NCI-H748 (cell line): Measurements from ENCODE around the gene PML.

Source experiments
- DNase-seq: peaks from one replicate; lab custom pipeline; 2025; ENCODE audit not compliant: unreplicated experiment; lab: John Stamatoyannopoulos, UW

The PML gene

GRCh38 chr15:73994413-73994883 is at the start of gene PML:
Gene PML, plus strand, starts transcription at chr15:73994716. Its CDS starts 97 bp downstream, at chr15:73994813.
- DNase-seq = peak; percentile 92

- no peak for DNase-seq
Observed at GRCh38 chr15:73945130-73945508, 49.4 kb upstream of the PML start.

GRCh38 chr15:73946046-73946721 is 48.3 kb upstream of the PML start:
- DNase-seq = no peak

GRCh38 chr15:73946795-73947370 is 47.6 kb upstream of the PML start:
- no peak for DNase-seq

- no peak for DNase-seq
Observed at GRCh38 chr15:73947651-73948050, 46.9 kb upstream of the PML start.

- no peak for DNase-seq
Observed at GRCh38 chr15:73948396-73948795, 46.1 kb upstream of the PML start.

- no peak for DNase-seq
Observed at GRCh38 chr15:73948982-73949381, 45.5 kb upstream of the PML start.

- DNase-seq = no peak
Observed at GRCh38 chr15:73949496-73949895, 45.0 kb upstream of the PML start.

GRCh38 chr15:73950479-73950830 is 44.1 kb upstream of the PML start:
- DNase-seq = no peak

- DNase-seq = peak; percentile 49
Observed at GRCh38 chr15:73950831-73951561, 43.5 kb upstream of the PML start.

GRCh38 chr15:73951601-73952000 is 42.9 kb upstream of the PML start:
- no peak for DNase-seq

- no peak for DNase-seq
Observed at GRCh38 chr15:73952171-73952912, 42.2 kb upstream of the PML start.

- DNase-seq = no peak
Observed at GRCh38 chr15:73952913-73953750, 41.4 kb upstream of the PML start.

- no peak for DNase-seq
Observed at GRCh38 chr15:73954188-73955145, 40.0 kb upstream of the PML start.

- DNase-seq = no peak
Observed at GRCh38 chr15:73955326-73955725, 39.2 kb upstream of the PML start.

GRCh38 chr15:73955861-73956742 is 38.4 kb upstream of the PML start:
- DNase-seq = no peak

- DNase-seq = no peak
Observed at GRCh38 chr15:73956743-73957135, 37.8 kb upstream of the PML start.

GRCh38 chr15:73957276-73957675 is 37.2 kb upstream of the PML start:
- DNase-seq = no peak

GRCh38 chr15:73957785-73958184 is 36.7 kb upstream of the PML start:
- no peak for DNase-seq
